Measurements from ENCODE around the gene AGXT. TPM values are rescaled to one million over a fixed set of nuclear protein-coding genes. Genes with fewer than 3 reads are reported as not detected.

AGXT gene
- total RNA-seq, 1 experiment from 2014 or later = 0.36 TPM

- ATAC-seq (no peak), DNase-seq (ENCODE audit: low read depth, low spot score) (no peak)
- POLR2A ChIA-PET = no interaction called here
- intact Hi-C loops (cut with micrococcal nuclease; ENCODE audit: unreplicated experiment) (no loop called here), in situ Hi-C loops (cut with HindIII; ENCODE audit: low pct_unique_long_range_greater_than_20kb, low sequenced_read_pairs) (no loop called here)
- H3K4me1 ChIP-seq (ENCODE audit: control insufficient read depth, insufficient read depth, low read length) = peaks cover 38% of the 10 kb centered on the region
- CTCF ChIA-PET = interaction anchor here (0.5 to 1.7 kb wide), 3 partner anchors 71 to 595 kb away, joined by 4 to 14 read pairs (median 11); no protein-coding TSS in a partner anchor
- TF ChIP-seq, protein P1, sequence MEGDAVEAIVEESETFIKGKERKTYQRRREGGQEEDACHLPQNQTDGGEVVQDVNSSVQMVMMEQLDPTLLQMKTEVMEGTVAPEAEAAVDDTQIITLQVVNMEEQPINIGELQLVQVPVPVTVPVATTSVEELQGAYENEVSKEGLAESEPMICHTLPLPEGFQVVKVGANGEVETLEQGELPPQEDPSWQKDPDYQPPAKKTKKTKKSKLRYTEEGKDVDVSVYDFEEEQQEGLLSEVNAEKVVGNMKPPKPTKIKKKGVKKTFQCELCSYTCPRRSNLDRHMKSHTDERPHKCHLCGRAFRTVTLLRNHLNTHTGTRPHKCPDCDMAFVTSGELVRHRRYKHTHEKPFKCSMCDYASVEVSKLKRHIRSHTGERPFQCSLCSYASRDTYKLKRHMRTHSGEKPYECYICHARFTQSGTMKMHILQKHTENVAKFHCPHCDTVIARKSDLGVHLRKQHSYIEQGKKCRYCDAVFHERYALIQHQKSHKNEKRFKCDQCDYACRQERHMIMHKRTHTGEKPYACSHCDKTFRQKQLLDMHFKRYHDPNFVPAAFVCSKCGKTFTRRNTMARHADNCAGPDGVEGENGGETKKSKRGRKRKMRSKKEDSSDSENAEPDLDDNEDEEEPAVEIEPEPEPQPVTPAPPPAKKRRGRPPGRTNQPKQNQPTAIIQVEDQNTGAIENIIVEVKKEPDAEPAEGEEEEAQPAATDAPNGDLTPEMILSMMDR (IDR thresholded peaks at IDR 0.05) = no peak
- no peak for TF ChIP-seq SIN3A (IDR thresholded peaks at IDR 0.05; ENCODE audit: borderline replicate concordance, insufficient read depth, low read depth, low read length)
- TF ChIP-seq, protein P2, sequence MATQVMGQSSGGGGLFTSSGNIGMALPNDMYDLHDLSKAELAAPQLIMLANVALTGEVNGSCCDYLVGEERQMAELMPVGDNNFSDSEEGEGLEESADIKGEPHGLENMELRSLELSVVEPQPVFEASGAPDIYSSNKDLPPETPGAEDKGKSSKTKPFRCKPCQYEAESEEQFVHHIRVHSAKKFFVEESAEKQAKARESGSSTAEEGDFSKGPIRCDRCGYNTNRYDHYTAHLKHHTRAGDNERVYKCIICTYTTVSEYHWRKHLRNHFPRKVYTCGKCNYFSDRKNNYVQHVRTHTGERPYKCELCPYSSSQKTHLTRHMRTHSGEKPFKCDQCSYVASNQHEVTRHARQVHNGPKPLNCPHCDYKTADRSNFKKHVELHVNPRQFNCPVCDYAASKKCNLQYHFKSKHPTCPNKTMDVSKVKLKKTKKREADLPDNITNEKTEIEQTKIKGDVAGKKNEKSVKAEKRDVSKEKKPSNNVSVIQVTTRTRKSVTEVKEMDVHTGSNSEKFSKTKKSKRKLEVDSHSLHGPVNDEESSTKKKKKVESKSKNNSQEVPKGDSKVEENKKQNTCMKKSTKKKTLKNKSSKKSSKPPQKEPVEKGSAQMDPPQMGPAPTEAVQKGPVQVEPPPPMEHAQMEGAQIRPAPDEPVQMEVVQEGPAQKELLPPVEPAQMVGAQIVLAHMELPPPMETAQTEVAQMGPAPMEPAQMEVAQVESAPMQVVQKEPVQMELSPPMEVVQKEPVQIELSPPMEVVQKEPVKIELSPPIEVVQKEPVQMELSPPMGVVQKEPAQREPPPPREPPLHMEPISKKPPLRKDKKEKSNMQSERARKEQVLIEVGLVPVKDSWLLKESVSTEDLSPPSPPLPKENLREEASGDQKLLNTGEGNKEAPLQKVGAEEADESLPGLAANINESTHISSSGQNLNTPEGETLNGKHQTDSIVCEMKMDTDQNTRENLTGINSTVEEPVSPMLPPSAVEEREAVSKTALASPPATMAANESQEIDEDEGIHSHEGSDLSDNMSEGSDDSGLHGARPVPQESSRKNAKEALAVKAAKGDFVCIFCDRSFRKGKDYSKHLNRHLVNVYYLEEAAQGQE (IDR thresholded peaks at IDR 0.05; ENCODE audit: insufficient read depth in 1 of 2, low read depth in 2 of 2, low read length in 1 of 2) = no peak
- no peak for TF ChIP-seq POLR2AphosphoS5 (IDR thresholded peaks at IDR 0.05; ENCODE audit: low read depth, low read length)
- no peak for TF ChIP-seq TCF7L2 (IDR thresholded peaks at IDR 0.05; ENCODE audit: low read depth, low read length)
- H3K9me3 ChIP-seq (ENCODE audit: control insufficient read depth, insufficient read depth, low read depth, low read length) = no peaks in the 10 kb centered on the region
- no peaks in the 10 kb centered on the region for H3K36me3 ChIP-seq (ENCODE audit: control insufficient read depth, insufficient read depth, low read length)
- no TSS peak for BruUV-seq (replicated peaks)
- no peak overlapping the region for H3K27ac ChIP-seq (ENCODE audit: low read length)
- H3K27me3 ChIP-seq (ENCODE audit: control insufficient read depth, insufficient read depth, low read length) = no peaks in the 10 kb centered on the region
- H3K4me3 ChIP-seq (ENCODE audit: low read depth in 2 of 2, low read length in 2 of 2) = no peak overlapping the region
These were observed 44.5 kb downstream of the AGXT start for GRCh38 chr2:240912878-240913809.

DNA sequence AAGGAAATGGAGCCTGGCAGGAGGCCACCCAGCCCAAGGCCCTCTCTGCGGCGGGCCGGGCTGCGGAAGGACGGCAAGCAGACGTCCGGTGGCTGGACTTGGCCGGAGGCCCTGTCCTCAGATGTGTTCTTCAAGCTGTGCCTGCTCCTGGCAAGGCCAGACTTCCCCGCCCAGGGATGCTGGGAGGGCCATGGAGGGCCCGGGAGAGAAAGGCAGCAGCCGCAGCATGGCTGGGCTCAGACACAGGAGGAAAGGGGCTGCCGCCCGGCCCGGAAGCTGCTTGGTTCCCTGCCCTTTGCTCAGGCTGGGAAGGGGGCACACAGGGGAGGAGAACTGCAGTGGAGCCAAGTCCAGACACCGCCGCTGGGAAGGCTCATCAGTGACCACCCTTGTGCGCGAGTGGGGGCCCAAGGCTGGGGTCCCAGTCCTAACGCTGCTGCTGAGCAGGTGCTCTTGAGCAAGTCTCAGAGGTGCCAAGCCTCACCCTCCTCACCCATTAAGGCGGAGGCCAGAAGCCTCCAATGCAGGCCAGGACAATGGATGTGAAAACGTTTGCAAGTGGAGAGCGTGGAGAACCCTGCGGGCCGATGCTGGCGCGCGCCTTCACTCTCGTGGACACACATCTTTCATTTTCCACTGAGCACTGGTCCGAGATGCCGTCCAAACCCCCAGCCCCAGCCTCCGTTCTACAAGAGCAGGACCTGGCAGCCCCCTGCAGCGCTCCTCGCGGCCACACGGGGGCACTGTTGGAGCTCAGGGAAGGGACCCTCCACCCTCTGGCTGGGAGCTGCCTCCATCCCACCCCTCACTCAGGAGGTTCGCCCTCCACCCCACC is 45.4 kb downstream of the AGXT start:
- intact Hi-C loops (cut with micrococcal nuclease; ENCODE audit: unreplicated experiment) = loop anchor here (2.0 kb wide), 1 partner anchor 75 kb away; no protein-coding TSS in a partner anchor
- Histone ChIP-seq H3K9me3 (ENCODE audit: control insufficient read depth, insufficient read depth, low read depth, low read length) (no peaks in the 10 kb centered on the region), H3K27me3 (ENCODE audit: control insufficient read depth, insufficient read depth, low read length) (no peaks in the 10 kb centered on the region), H3K4me3 (ENCODE audit: low read depth in 2 of 2, low read length in 2 of 2) (peak overlapping the region in 1 of 2 experiments; percentile 12; a peak in 1 of 4 replicates), H3K36me3 (ENCODE audit: control insufficient read depth, insufficient read depth, low read length) (no peaks in the 10 kb centered on the region), H3K4me1 (ENCODE audit: control insufficient read depth, insufficient read depth, low read length) (peaks cover 39% of the 10 kb centered on the region), H3K27ac (ENCODE audit: low read length) (no peak overlapping the region)
- ChIA-PET CTCF (interaction anchor here (0.6 to 1.7 kb wide), 10 partner anchors 9 to 574 kb away, joined by 3 to 14 read pairs (median 4); no protein-coding TSS in a partner anchor), POLR2A (no interaction called here)
- peak; percentile 71 for ATAC-seq
- BruUV-seq (replicated peaks) = no TSS peak
- TF ChIP-seq, protein P2 (IDR thresholded peaks at IDR 0.05; ENCODE audit: insufficient read depth in 1 of 2, low read depth in 2 of 2, low read length in 1 of 2) = no peak
- TF ChIP-seq SIN3A (IDR thresholded peaks at IDR 0.05; ENCODE audit: borderline replicate concordance, insufficient read depth, low read depth, low read length) (no peak), POLR2AphosphoS5 (IDR thresholded peaks at IDR 0.05; ENCODE audit: low read depth, low read length) (no peak), TCF7L2 (IDR thresholded peaks at IDR 0.05; ENCODE audit: low read depth, low read length) (no peak)
- TF ChIP-seq, protein P1 (IDR thresholded peaks at IDR 0.05) = peak; percentile 99
- in situ Hi-C loops (cut with HindIII; ENCODE audit: low pct_unique_long_range_greater_than_20kb, low sequenced_read_pairs) = no loop called here
- peak; percentile 24 for DNase-seq (ENCODE audit: low read depth, low spot score)
